Measurements from ENCODE around the gene SNTG2. TPM values are rescaled to one million over a fixed set of nuclear protein-coding genes. Genes with fewer than 3 reads are reported as not detected.
"Not testable (repeated sequence)": the region's sequence is repeated elsewhere in the genome, so short reads cannot be mapped to it uniquely, and the experiment has no call there.

The SNTG2 gene
- total RNA-seq, 1 experiment from 2014 or later, result not detected

DNA sequence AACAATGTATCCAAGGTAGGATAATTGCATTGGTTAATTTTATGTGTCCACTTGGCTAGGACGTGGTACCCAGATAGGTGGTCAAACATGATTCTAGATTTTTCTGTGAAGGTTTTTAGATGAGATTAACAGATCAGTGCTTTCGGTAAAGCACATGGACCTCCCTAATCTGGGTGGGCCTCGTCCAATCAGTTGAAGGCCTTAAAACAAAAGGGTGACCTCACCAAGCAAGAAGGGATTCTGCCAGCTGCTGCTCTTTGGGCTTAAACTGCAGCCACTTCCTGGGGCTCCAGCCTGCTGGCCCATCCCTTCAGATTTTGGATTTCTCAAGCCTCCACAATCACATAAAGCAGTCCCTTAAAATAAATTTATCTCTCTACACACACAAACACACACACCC is 236.5 kb downstream of the SNTG2 start:
- no peak for DNase-seq
- H3K36me3 ChIP-seq, result no peaks in the 10 kb centered on the region
- no peaks in the 10 kb centered on the region for H3K27me3 ChIP-seq
- H3K4me3 ChIP-seq, result no peak overlapping the region
- H3K9me3 ChIP-seq, result no peaks in the 10 kb centered on the region

DNA sequence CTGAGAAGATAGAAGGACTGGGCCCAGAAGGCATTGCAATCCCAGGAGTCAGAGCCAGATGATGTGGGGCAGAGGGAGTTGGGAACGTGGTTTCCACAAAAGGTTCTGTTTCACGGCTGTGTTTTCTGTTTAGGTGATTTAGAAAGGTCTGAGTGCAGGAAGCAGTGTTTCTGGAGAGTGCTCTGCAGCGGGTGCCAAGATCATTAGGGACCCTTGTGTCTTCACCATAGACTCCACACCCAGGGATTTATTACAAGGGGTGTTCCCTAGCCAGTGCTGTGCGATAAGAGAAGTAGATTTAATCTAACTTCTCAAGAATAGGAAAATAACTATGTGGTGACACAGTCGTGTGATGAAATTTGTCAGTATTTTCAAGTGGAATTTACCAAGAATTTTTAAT is 241.5 kb downstream of the SNTG2 start:
- DNase-seq, result no peak
- no peak overlapping the region for H3K4me3 ChIP-seq
- H3K9me3 ChIP-seq, result no peaks in the 10 kb centered on the region
- no peaks in the 10 kb centered on the region for H3K27me3 ChIP-seq
- no peaks in the 10 kb centered on the region for H3K36me3 ChIP-seq

DNA sequence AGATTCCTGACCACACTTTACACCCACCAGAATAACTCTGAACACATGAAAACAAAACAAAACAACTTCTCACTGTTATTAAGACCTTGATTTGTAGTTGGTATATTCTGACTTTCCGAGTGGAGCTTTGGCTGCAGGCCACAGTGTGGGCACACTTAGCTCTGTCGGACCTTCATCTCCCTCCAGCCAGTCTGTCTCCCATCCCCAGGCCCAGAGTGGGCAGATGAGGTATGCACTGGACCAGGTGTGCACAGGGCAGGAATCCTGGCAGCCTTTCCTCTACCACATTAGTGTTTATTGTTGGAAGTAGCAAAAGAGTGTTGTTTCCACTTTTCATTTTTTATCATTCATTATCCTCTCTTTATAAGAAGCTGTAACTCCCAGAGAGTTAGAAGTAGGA is 243.2 kb downstream of the SNTG2 start:
- Histone ChIP-seq H3K36me3 (no peaks in the 10 kb centered on the region), H3K9me3 (no peaks in the 10 kb centered on the region), H3K4me3 (no peak overlapping the region), H3K27me3 (no peaks in the 10 kb centered on the region)
- DNase-seq, result no peak

DNA sequence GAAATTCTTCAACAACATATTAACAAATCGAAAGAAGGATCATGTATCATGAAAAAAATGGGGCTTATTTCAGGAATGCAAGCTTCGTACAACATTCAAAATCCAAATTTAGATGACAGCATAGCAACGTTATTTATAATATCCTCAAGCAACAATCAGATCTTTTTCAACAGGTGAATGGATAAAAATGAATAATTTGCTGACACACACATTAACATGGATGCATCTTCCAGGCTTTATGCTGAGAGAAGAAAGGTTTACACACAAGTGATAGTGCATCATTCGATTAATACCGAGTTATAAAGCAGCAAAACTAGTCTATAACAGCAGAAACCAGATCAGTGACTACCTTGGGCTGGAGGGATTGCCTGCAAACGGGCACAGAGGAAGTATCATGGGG is 253.1 kb downstream of the SNTG2 start:
- H3K36me3 ChIP-seq, result no peaks in the 10 kb centered on the region
- DNase-seq, result no peak
- H3K4me3 ChIP-seq, result no peak overlapping the region
- no peaks in the 10 kb centered on the region for H3K27me3 ChIP-seq
- no peaks in the 10 kb centered on the region; the same call in 1 of the 2 replicates for H3K9me3 ChIP-seq

DNA sequence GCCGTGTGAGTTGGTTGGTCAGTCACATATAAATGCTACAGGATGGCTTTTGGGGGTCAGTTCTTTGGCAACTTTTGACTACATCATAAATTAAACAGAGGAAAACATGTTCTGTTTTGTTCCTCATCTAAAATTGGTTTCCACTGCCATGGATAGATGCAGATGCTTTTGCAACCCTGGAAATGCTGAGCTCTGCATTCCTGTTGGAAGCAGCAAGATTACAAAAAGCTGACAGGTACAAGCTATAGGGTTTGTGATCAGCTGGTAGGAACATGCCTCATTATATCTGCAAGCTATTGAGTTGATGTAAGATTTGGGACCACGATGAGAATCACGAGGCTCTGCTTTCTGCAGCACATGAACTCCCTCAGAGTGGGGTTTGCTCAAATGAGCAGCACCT is 255.2 kb downstream of the SNTG2 start:
- Histone ChIP-seq H3K9me3 (no peaks in the 10 kb centered on the region), H3K4me3 (no peak overlapping the region), H3K36me3 (no peaks in the 10 kb centered on the region), H3K27me3 (no peaks in the 10 kb centered on the region)
- no peak for DNase-seq

DNA sequence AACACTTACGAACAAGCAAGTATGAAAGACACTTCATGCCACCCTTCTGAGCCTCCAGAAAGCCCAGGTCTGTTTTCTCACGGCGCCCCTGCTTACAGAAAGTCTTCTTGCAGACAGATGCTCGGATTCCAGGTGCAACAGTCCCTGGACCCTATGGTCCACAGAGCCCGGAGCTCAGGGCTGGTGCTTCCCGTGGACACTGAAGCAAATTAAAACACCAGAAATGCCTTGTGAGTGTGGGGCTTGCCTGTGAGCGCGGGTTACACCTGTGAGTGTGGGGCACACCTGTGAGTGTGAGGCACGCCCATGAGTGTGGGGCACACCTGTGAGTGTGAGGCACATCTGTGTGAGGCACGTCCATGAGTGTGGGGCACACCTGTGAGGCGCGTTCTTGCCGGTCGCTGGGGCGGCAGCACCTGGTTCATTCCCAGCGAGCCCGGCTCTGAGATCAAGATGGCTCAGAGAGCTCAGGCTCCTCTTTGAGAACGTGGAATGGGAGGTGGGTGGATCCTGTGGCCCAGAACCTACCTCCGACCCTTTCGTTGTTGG is 257.4 kb downstream of the SNTG2 start:
- no peak for DNase-seq
- Histone ChIP-seq H3K4me3 (no peak overlapping the region), H3K9me3 (no peaks in the 10 kb centered on the region), H3K27me3 (no peaks in the 10 kb centered on the region), H3K36me3 (no peaks in the 10 kb centered on the region)

GRCh38 chr2:1208522-1208921 is 257.9 kb downstream of the SNTG2 start:
- no peak for DNase-seq
- Histone ChIP-seq H3K36me3 (no peaks in the 10 kb centered on the region), H3K4me3 (no peak overlapping the region), H3K27me3 (no peaks in the 10 kb centered on the region), H3K9me3 (no peaks in the 10 kb centered on the region)

- Histone ChIP-seq H3K4me3 (no peak overlapping the region), H3K9me3 (no peaks in the 10 kb centered on the region), H3K36me3 (no peaks in the 10 kb centered on the region), H3K27me3 (no peaks in the 10 kb centered on the region)
- DNase-seq, result no peak
Measured at GRCh38 chr2:1209246-1209645, 258.6 kb downstream of the SNTG2 start.

GRCh38 chr2:1209761-1210160 is 259.1 kb downstream of the SNTG2 start:
- DNase-seq, result no peak
- Histone ChIP-seq H3K9me3 (no peaks in the 10 kb centered on the region), H3K27me3 (no peaks in the 10 kb centered on the region), H3K4me3 (no peak overlapping the region), H3K36me3 (no peaks in the 10 kb centered on the region)

DNA sequence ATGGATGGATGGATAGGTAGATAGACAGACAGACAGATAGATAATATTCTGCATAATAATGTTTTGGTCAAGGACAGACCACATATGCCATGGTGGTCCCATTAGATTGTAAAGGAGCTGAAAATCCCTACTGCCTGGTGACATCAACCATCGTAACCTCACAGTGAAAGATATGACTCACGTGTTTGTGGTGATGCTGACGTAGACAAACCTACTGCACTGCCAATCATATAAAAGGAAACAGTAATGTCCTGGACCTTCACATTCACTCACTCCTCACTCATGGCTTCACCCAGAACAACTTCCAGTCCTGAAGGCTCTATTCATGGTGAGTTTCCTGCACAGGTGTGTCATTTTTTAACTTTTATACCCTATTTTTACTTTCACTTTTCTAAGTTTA is 259.7 kb downstream of the SNTG2 start:
- Histone ChIP-seq H3K9me3 (no peaks in the 10 kb centered on the region), H3K36me3 (no peaks in the 10 kb centered on the region), H3K27me3 (no peaks in the 10 kb centered on the region), H3K4me3 (no peak overlapping the region)
- no peak for DNase-seq

DNA sequence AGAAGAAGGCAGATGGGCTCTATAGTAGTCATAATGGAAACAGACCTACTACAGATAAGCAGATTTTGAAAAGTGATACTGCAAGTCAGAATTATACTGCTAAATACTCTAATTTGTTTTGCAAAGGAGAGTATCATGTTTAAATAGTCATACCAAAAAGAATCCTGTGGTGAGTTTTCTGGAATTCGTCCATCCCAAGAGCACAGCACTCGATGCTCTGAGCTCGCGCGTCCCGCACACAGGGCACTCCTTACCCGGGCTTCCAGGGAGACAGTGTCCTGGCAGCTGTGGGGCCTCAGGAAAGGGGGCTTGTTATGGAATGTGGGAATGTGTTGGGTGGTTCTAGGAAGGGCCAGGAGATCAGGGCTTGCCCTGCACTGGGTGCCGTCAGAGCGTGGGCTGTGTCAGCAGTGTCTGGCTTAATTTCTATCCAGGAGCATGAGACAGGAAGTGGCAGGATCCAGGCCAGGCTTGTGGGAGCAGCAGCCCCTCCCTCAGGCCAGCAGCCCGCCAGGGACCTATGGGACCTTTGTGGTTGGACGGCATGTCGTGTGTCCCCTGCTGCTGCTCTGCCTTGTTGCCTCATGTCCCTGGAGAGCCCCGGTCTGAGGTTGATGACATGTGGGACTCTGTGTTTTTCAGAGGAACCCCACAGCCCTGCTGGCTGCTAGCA is 269.4 kb downstream of the SNTG2 start:
- H3K4me3 ChIP-seq, result no peak overlapping the region
- no peaks in the 10 kb centered on the region for H3K9me3 ChIP-seq
- H3K36me3 ChIP-seq, result no peaks in the 10 kb centered on the region
- no peaks in the 10 kb centered on the region for H3K27me3 ChIP-seq
- peak; percentile 48 for DNase-seq

GRCh38 chr2:1222056-1222455 is 271.4 kb downstream of the SNTG2 start:
- no peaks in the 10 kb centered on the region for H3K9me3 ChIP-seq
- no peaks in the 10 kb centered on the region for H3K27me3 ChIP-seq
- H3K4me3 ChIP-seq, result no peak overlapping the region
- no peaks in the 10 kb centered on the region for H3K36me3 ChIP-seq
- no peak for DNase-seq

DNA sequence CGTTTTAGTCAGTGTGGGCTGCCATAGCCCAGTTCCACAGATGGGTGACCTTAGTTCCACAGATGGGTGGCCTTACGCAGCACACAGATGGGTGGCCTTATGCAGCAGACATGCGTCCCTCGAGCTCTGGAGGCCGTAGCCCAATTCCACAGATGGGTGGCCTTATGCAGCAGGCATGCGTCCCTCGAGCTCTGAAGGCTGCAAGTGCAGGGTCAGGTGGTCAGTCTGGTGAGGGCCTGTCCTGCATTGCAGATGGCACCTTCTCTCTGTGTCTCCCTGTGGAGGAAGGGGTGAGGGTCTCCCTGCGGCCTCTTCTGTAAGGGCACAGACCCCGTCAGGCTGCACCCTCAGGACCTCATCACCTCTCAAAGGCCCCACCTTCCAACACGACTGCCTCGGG is 273.1 kb downstream of the SNTG2 start:
- H3K36me3 ChIP-seq, result no peaks in the 10 kb centered on the region
- no peaks in the 10 kb centered on the region for H3K27me3 ChIP-seq
- no peaks in the 10 kb centered on the region for H3K9me3 ChIP-seq
- no peak for DNase-seq
- H3K4me3 ChIP-seq, result no peak overlapping the region

GRCh38 chr2:1224901-1225300 is 274.3 kb downstream of the SNTG2 start:
- Histone ChIP-seq H3K36me3 (no peaks in the 10 kb centered on the region), H3K4me3 (no peak overlapping the region), H3K9me3 (no peaks in the 10 kb centered on the region), H3K27me3 (no peaks in the 10 kb centered on the region)
- no peak for DNase-seq

DNA sequence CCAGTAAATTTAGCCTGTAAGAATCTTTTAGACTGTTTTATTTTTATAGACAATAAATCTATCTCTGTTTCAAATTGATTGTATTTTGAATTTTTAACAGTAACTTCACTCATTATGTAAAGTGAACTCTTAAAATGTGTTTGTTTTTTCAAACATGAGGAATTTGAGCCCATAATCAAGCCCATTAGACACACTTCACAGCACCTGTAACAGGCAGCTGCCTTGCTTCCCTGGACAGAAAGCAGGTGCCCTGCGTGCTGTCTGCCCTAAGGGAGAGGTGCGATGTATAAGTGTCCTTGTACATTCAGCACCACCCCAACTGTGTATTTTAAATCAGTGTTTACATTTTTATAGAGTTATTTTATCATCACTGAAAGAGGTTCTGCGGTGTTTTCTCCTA is 276.1 kb downstream of the SNTG2 start:
- H3K9me3 ChIP-seq, result no peaks in the 10 kb centered on the region
- no peaks in the 10 kb centered on the region for H3K27me3 ChIP-seq
- no peak overlapping the region for H3K4me3 ChIP-seq
- H3K36me3 ChIP-seq, result no peaks in the 10 kb centered on the region
- no peak for DNase-seq

DNA sequence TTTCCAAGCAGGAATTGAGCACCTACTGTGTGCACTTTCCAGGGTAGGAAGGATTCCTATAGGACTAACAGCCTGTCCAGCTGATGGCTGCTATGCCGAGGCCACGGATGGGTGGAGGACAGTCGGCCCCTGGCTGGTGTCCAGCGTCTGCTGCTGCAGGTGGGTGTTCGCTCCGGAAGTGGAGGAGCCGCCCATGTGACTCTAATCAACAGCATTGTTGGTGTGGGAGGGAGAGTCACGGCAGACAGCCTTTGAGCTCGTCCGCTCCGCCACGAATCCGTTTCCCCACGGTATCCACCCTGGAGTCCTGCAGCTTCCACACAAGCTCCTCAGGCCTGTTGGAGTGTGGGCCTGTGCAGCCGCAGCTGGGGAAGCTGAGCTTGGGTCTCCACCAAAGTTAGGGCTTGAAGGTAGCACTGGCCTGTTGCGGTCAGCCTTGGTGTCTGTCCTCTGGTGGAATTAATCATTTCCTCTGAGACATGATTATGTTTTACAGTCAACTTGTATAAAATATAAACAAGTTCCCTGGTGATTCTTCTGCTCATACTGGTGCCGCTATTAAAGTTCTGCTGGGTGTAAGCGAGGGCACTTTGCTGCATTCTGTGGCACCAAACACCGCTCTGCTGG is 276.7 kb downstream of the SNTG2 start:
- no peaks in the 10 kb centered on the region for H3K9me3 ChIP-seq
- no peak for DNase-seq
- H3K36me3 ChIP-seq, result no peaks in the 10 kb centered on the region
- H3K27me3 ChIP-seq, result no peaks in the 10 kb centered on the region
- no peak overlapping the region for H3K4me3 ChIP-seq

DNA sequence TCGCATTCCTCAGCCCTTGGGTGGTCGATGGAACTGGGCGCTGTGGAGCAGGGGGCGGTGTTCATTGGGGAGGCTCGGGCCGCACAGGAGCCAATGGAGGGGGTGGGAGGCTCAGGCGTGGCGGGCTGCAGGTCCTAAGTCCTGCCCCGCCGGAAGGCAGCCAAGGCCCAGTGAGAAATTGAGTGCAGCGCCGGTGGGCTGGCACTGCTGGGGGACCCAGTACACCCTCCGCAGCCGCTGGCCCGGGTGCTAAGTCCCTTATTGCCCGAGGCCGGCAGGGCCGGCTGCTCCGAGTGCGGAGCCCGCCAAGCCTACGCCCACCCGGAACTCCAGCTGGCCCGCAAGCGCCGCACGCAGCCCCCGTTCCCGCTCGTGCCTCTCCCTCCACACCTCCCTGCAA is 278.9 kb downstream of the SNTG2 start:
- not testable (repeated sequence) for DNase-seq, H3K9me3 ChIP-seq, H3K27me3 ChIP-seq, H3K4me3 ChIP-seq, H3K36me3 ChIP-seq
